ENCODE results near the gene ARPC5.
A peak's percentile ranks its signal among the peaks of the same experiment; 100 is the strongest.

Gene ARPC5

GRCh38 chr1:183609313-183609712, 26.3 kb downstream of the ARPC5 start:
- no peak for DNase-seq

GRCh38 chr1:183607322-183607980, 28.1 kb downstream of the ARPC5 start:
- no peak for DNase-seq

GRCh38 chr1:183605904-183606303, 29.7 kb downstream of the ARPC5 start:
- DNase-seq, result no peak

GRCh38 chr1:183604815-183605214, 30.8 kb downstream of the ARPC5 start:
- no peak for DNase-seq

GRCh38 chr1:183604038-183604808, 31.4 kb downstream of the ARPC5 start:
- no peak for DNase-seq

GRCh38 chr1:183602510-183602909, 33.1 kb downstream of the ARPC5 start:
- DNase-seq, result no peak

GRCh38 chr1:183600634-183601033, 34.9 kb downstream of the ARPC5 start:
- no peak for DNase-seq

- DNase-seq, result no peak
Observed at GRCh38 chr1:183600136-183600535, 35.4 kb downstream of the ARPC5 start.

- DNase-seq, result no peak
Observed at GRCh38 chr1:183598386-183598785, 37.2 kb downstream of the ARPC5 start.

- DNase-seq, result no peak
Observed at GRCh38 chr1:183597656-183598347, 37.8 kb downstream of the ARPC5 start.

- DNase-seq, result no peak
Observed at GRCh38 chr1:183596500-183596899, 39.1 kb downstream of the ARPC5 start.

GRCh38 chr1:183595537-183595936, 40.0 kb downstream of the ARPC5 start:
- no peak for DNase-seq

GRCh38 chr1:183593356-183593755, 42.2 kb downstream of the ARPC5 start:
- no peak for DNase-seq

GRCh38 chr1:183592733-183593132, 42.9 kb downstream of the ARPC5 start:
- no peak for DNase-seq

GRCh38 chr1:183590244-183591191, 45.1 kb downstream of the ARPC5 start, which contains the start of gene NCF2:
NCF2 (minus strand) TSS chr1:183590459; CDS start chr1:183590329, 130 bp downstream.
- DNase-seq, result no peak

GRCh38 chr1:183589874-183590243, 45.7 kb downstream of the ARPC5 start:
- DNase-seq, result no peak

- no peak for DNase-seq
Observed at GRCh38 chr1:183589384-183589783, 46.2 kb downstream of the ARPC5 start.

- DNase-seq, result no peak
Observed at GRCh38 chr1:183588827-183589226, 46.8 kb downstream of the ARPC5 start.

- DNase-seq, result no peak
Observed at GRCh38 chr1:183586926-183587325, 48.7 kb downstream of the ARPC5 start.

- peak; percentile 28 for DNase-seq
Observed at GRCh38 chr1:183586455-183586854, 49.1 kb downstream of the ARPC5 start.

- DNase-seq, result peak; percentile 24
Observed at GRCh38 chr1:183585038-183585437, 50.5 kb downstream of the ARPC5 start.

GRCh38 chr1:183584147-183584546, 51.4 kb downstream of the ARPC5 start:
- no peak for DNase-seq

GRCh38 chr1:183583466-183583865, 52.1 kb downstream of the ARPC5 start:
- DNase-seq, result no peak
